ENCODE data around the gene C9orf152. TPM values are rescaled to one million over a fixed set of nuclear protein-coding genes. Genes with fewer than 3 reads are reported as not detected.

C9orf152 gene
- total RNA-seq, 1 experiment from 2014 or later: not detected

DNA sequence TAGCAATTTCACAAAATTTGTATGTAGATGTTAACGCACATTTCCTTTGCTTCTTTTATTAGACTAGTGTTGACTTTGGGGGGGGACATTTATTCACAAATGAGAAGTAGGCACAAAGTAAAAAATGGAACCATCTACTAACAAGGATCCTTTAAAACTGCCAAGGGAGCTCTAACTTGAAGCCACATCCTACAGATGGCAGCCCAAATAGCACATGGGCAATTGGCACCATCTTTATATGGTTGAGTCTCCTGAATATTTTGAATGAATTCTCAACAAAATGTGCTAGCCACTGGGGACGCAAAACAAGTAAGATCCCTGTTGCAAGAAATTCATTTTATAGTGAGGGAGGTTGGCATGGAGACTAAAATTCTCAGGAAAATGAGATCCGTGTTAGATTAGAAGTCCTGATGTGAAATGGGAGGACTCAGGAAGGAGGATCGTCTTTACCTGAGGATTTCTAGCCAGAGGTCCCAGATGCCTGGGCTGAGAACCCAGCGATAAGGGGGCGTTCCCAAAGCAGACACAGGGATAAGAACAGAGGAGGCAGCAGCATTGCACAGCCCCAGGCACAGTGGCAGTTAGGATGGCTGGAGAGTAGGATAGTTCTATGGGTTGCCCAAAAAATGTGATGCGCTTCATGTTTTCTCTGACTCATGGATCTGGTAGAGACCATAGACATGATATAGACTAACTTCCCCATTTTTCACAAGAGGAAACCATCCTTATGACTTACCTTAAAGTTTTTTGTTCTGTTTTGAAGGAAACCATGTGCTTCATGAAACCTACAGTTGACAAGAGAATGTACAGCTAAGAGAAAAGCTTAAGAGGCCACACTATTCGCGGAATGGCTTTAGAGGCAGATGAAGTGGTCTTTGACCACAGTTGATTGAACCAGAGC is 37.4 kb downstream of the C9orf152 start:
- ATAC-seq: no peak
- CTCF ChIA-PET: no interaction called here
- Mint-ChIP-seq H3K9me3 (no peaks in the 10 kb centered on the region), H3K27ac (no peak overlapping the region), H3K4me3 (no peak overlapping the region), H3K36me3 (peaks cover 6% of the 10 kb centered on the region; the same call in 1 of the 2 replicates), H3K4me1 (peaks cover 27% of the 10 kb centered on the region), H3K27me3 (ENCODE audit: low read depth) (no peaks in the 10 kb centered on the region)
- POLR2A ChIA-PET: no interaction called here
- no peak for DNase-seq (ENCODE audit: low spot score)
- TF ChIP-seq, protein P1, sequence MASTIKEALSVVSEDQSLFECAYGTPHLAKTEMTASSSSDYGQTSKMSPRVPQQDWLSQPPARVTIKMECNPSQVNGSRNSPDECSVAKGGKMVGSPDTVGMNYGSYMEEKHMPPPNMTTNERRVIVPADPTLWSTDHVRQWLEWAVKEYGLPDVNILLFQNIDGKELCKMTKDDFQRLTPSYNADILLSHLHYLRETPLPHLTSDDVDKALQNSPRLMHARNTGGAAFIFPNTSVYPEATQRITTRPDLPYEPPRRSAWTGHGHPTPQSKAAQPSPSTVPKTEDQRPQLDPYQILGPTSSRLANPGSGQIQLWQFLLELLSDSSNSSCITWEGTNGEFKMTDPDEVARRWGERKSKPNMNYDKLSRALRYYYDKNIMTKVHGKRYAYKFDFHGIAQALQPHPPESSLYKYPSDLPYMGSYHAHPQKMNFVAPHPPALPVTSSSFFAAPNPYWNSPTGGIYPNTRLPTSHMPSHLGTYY (CRISPR knock-in tag; IDR thresholded peaks at IDR 0.05): no peak
- TF ChIP-seq, protein P2, sequence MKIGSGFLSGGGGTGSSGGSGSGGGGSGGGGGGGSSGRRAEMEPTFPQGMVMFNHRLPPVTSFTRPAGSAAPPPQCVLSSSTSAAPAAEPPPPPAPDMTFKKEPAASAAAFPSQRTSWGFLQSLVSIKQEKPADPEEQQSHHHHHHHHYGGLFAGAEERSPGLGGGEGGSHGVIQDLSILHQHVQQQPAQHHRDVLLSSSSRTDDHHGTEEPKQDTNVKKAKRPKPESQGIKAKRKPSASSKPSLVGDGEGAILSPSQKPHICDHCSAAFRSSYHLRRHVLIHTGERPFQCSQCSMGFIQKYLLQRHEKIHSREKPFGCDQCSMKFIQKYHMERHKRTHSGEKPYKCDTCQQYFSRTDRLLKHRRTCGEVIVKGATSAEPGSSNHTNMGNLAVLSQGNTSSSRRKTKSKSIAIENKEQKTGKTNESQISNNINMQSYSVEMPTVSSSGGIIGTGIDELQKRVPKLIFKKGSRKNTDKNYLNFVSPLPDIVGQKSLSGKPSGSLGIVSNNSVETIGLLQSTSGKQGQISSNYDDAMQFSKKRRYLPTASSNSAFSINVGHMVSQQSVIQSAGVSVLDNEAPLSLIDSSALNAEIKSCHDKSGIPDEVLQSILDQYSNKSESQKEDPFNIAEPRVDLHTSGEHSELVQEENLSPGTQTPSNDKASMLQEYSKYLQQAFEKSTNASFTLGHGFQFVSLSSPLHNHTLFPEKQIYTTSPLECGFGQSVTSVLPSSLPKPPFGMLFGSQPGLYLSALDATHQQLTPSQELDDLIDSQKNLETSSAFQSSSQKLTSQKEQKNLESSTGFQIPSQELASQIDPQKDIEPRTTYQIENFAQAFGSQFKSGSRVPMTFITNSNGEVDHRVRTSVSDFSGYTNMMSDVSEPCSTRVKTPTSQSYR (CRISPR knock-in tag; IDR thresholded peaks at IDR 0.05): no peak
- TF ChIP-seq GTF2I (CRISPR knock-in tag; conservative IDR thresholded peaks at IDR 0.05) (no peak), SOX15 (CRISPR knock-in tag; IDR thresholded peaks at IDR 0.05) (no peak), ZNF396 (CRISPR knock-in tag; IDR thresholded peaks at IDR 0.05; ENCODE audit: borderline replicate concordance) (no peak), GABPB1 (CRISPR knock-in tag; IDR thresholded peaks at IDR 0.05) (no peak), ETV6 (CRISPR knock-in tag; IDR thresholded peaks at IDR 0.05) (no peak), ZNF317 (CRISPR knock-in tag; IDR thresholded peaks at IDR 0.05; ENCODE audit: borderline replicate concordance, low read depth) (no peak), MXD4 (CRISPR knock-in tag; IDR thresholded peaks at IDR 0.05; ENCODE audit: borderline replicate concordance) (no peak), ZNF219 (CRISPR knock-in tag; IDR thresholded peaks at IDR 0.05; ENCODE audit: borderline replicate concordance) (no peak), NFYB (CRISPR knock-in tag; conservative IDR thresholded peaks at IDR 0.05; ENCODE audit: low read depth) (no peak)
- TF ChIP-seq, protein P3, sequence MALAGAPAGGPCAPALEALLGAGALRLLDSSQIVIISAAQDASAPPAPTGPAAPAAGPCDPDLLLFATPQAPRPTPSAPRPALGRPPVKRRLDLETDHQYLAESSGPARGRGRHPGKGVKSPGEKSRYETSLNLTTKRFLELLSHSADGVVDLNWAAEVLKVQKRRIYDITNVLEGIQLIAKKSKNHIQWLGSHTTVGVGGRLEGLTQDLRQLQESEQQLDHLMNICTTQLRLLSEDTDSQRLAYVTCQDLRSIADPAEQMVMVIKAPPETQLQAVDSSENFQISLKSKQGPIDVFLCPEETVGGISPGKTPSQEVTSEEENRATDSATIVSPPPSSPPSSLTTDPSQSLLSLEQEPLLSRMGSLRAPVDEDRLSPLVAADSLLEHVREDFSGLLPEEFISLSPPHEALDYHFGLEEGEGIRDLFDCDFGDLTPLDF (CRISPR knock-in tag; IDR thresholded peaks at IDR 0.05): no peak
- TF ChIP-seq, protein P4, sequence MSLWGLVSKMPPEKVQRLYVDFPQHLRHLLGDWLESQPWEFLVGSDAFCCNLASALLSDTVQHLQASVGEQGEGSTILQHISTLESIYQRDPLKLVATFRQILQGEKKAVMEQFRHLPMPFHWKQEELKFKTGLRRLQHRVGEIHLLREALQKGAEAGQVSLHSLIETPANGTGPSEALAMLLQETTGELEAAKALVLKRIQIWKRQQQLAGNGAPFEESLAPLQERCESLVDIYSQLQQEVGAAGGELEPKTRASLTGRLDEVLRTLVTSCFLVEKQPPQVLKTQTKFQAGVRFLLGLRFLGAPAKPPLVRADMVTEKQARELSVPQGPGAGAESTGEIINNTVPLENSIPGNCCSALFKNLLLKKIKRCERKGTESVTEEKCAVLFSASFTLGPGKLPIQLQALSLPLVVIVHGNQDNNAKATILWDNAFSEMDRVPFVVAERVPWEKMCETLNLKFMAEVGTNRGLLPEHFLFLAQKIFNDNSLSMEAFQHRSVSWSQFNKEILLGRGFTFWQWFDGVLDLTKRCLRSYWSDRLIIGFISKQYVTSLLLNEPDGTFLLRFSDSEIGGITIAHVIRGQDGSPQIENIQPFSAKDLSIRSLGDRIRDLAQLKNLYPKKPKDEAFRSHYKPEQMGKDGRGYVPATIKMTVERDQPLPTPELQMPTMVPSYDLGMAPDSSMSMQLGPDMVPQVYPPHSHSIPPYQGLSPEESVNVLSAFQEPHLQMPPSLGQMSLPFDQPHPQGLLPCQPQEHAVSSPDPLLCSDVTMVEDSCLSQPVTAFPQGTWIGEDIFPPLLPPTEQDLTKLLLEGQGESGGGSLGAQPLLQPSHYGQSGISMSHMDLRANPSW (CRISPR knock-in tag; conservative IDR thresholded peaks at IDR 0.05; ENCODE audit: low read depth): no peak
- TF ChIP-seq, protein P5, sequence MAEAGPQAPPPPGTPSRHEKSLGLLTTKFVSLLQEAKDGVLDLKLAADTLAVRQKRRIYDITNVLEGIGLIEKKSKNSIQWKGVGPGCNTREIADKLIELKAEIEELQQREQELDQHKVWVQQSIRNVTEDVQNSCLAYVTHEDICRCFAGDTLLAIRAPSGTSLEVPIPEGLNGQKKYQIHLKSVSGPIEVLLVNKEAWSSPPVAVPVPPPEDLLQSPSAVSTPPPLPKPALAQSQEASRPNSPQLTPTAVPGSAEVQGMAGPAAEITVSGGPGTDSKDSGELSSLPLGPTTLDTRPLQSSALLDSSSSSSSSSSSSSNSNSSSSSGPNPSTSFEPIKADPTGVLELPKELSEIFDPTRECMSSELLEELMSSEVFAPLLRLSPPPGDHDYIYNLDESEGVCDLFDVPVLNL (CRISPR knock-in tag; IDR thresholded peaks at IDR 0.05; ENCODE audit: borderline replicate concordance, low read depth): no peak

DNA sequence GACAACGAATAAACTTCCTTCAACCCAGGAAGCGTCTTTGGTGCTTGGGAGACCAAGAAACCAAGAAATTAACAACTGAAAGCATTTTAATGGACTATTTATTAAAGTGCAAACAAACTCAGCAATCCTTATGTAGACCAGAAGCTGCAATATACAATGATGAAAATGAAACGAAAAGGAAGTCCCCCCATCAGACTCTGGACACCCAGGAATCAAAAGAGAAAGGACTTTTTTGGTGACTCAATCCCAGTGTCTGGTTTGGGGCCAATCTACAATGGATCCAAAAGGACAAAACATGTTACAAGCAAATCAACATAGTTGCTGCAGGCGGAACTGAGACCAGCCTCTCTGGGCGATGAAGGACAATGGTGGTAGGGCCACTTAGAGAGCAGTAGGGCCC is 39.5 kb downstream of the C9orf152 start:
- Mint-ChIP-seq H3K27me3 (ENCODE audit: low read depth) (no peaks in the 10 kb centered on the region), H3K4me3 (no peak overlapping the region)
- no peak for ATAC-seq

More for the DNA sequence above, 39.5 kb downstream of the C9orf152 start:
- CTCF ChIA-PET: no interaction called here
- Mint-ChIP-seq H3K36me3 (peaks cover 4% of the 10 kb centered on the region; the same call in 1 of the 2 replicates), H3K4me1 (peaks cover 25% of the 10 kb centered on the region), H3K27ac (no peak overlapping the region), H3K9me3 (no peaks in the 10 kb centered on the region)
- TF ChIP-seq TCF7 (CRISPR knock-in tag; IDR thresholded peaks at IDR 0.05; ENCODE audit: low read depth): no peak
- POLR2A ChIA-PET: no interaction called here
- no peak for DNase-seq (ENCODE audit: low spot score)
